ENCODE measurements around the gene YAP1.

GRCh38 chr11:102166175-102167064, 56.2 kb downstream of the YAP1 start:
- TF ChIP-seq POLR2A (IDR thresholded peaks at IDR 0.05), result no peak
- TF ChIP-seq, protein P1, sequence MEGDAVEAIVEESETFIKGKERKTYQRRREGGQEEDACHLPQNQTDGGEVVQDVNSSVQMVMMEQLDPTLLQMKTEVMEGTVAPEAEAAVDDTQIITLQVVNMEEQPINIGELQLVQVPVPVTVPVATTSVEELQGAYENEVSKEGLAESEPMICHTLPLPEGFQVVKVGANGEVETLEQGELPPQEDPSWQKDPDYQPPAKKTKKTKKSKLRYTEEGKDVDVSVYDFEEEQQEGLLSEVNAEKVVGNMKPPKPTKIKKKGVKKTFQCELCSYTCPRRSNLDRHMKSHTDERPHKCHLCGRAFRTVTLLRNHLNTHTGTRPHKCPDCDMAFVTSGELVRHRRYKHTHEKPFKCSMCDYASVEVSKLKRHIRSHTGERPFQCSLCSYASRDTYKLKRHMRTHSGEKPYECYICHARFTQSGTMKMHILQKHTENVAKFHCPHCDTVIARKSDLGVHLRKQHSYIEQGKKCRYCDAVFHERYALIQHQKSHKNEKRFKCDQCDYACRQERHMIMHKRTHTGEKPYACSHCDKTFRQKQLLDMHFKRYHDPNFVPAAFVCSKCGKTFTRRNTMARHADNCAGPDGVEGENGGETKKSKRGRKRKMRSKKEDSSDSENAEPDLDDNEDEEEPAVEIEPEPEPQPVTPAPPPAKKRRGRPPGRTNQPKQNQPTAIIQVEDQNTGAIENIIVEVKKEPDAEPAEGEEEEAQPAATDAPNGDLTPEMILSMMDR (IDR thresholded peaks at IDR 0.05), result no peak
